ENCODE data around the gene PYGM. TPM values are rescaled to one million over a fixed set of nuclear protein-coding genes. Genes with fewer than 3 reads are reported as not detected.

PYGM gene
- total and polyA plus RNA-seq, 2 of the 8 experiments (the other 6 are each of a cell fraction or from before 2014, with no cell fraction given): 9.6 to 10.0 TPM

- Histone ChIP-seq H2AK5ac (ENCODE audit: low read depth, low read length) (no peak overlapping the region), H3K14ac (ENCODE audit: insufficient read length) (no peak overlapping the region), H2AFZ (ENCODE audit: low read length) (no peak overlapping the region), H3K4ac (replicated peaks; ENCODE audit: insufficient read length, low read depth, low read length) (no peak overlapping the region), H3K36me3 (ENCODE audit: control insufficient read depth in 2 of 4, insufficient read depth in 4 of 4, low read length in 3 of 4) (0 out of 8 replicates have a peak, but pooled peaks cover 0 to 4% (median 0%) of the 10 kb centered on the region in 4 experiments), H3K9me3 (ENCODE audit: insufficient read depth in 2 of 2, low read depth in 1 of 2, low read length in 1 of 2) (no peaks in the 10 kb centered on the region), H3K27ac (ENCODE audit: low read depth, low read length) (no peak overlapping the region), H3K18ac (ENCODE audit: extremely low read depth, low read length) (no peak overlapping the region), H3K9ac (replicated peaks in 1 of 4; ENCODE audit: extremely low read depth in 1 of 4, low read depth in 3 of 4, low read length in 3 of 4) (no peak overlapping the region), H4K8ac (ENCODE audit: extremely low read depth, insufficient read depth, low read length) (no peak overlapping the region), H3K4me2 (ENCODE audit: insufficient read depth in 1 of 2, low read depth in 2 of 2, low read length in 2 of 2) (no peak overlapping the region; a peak in 1 of 4 replicates), H2BK120ac (replicated peaks; ENCODE audit: low read depth, low read length) (no peak overlapping the region), H4K20me1 (replicated peaks in 1 of 2; ENCODE audit: control insufficient read depth in 1 of 2, insufficient read depth in 2 of 2, low read length in 2 of 2) (no peaks in the 10 kb centered on the region), H2BK15ac (ENCODE audit: low read length) (no peak overlapping the region), H3K23me2 (ENCODE audit: low read depth, low read length) (no peaks in the 10 kb centered on the region; the same call in 1 of the 2 replicates), H3K79me1 (ENCODE audit: low read depth, low read length) (no peaks in the 10 kb centered on the region), H2BK20ac (ENCODE audit: low read length) (no peak overlapping the region), H3K4me1 (replicated peaks in 1 of 4; ENCODE audit: control insufficient read depth in 3 of 4, insufficient read depth in 4 of 4, low read length in 3 of 4) (peaks cover 0 to 15% (median 5%) of the 10 kb centered on the region in 4 experiments; a peak in 6 of 7 replicates), H4K91ac (replicated peaks; ENCODE audit: insufficient read length, low read length) (no peak overlapping the region), H3K56ac (replicated peaks; ENCODE audit: insufficient read length, low read depth, low read length) (no peak overlapping the region), H3K23ac (ENCODE audit: insufficient read length) (no peak overlapping the region), H2BK5ac (ENCODE audit: low read depth, low read length) (no peak overlapping the region), H3K4me3 (ENCODE audit: extremely low read depth in 1 of 4, insufficient read depth in 2 of 4, low read depth in 3 of 4, low read length in 4 of 4) (no peak overlapping the region), H3K27me3 (replicated peaks in 1 of 4; ENCODE audit: control insufficient read depth in 3 of 4, extremely low read depth in 1 of 4, insufficient read depth in 3 of 4, low read length in 3 of 4) (no peaks in the 10 kb centered on the region; a peak in 2 of 7 replicates), H4K5ac (ENCODE audit: insufficient read length, low read depth, low read length) (no peak overlapping the region), H3K79me2 (ENCODE audit: control insufficient read depth in 1 of 2, insufficient read depth in 2 of 2, low read length in 2 of 2) (no peaks in the 10 kb centered on the region), H2BK12ac (ENCODE audit: low read depth, low read length) (no peak overlapping the region)
- DNase-seq (ENCODE audit: low read depth in 1 of 2, low spot score in 2 of 2) (no peak), FAIRE-seq (no peak)
- POLR2A ChIA-PET (ENCODE audit: partially characterized antibody): interaction anchor here (42.9 kb wide), 1 partner anchor 34 kb away, joined by 1087 read pairs; the partner anchor contains the start of genes PYGM and SF1
- CTCF ChIA-PET (ENCODE audit: partially characterized antibody): interaction anchor here (0.7 to 1.9 kb wide), 3 partner anchors 12 to 82 kb away, joined by 3 to 7 read pairs (median 3); partner anchors contain the start of gene RASGRP2
- 81% methylated on average over 3 of the region's 3 CpGs; no CpG with 5 or more reads in 1 of the 2 experiments for WGBS, 2 experiments (ENCODE audit: extremely low coverage in 1 of 2, insufficient coverage in 1 of 2, insufficient read length in 1 of 2, insufficient replicate concordance in 2 of 2, low coverage in 1 of 2, low lambda C conversion rate in 2 of 2, missing lambda C conversion rate in 1 of 2)
- TF ChIP-seq MAX (IDR thresholded peaks at IDR 0.05): no peak
- TF ChIP-seq CBX8 (IDR thresholded peaks at IDR 0.05; ENCODE audit: borderline replicate concordance, low read depth, low read length): no peak
- no peak for TF ChIP-seq BCL11A (IDR thresholded peaks at IDR 0.05; ENCODE audit: low read depth in 2 of 2, low read length in 2 of 2)
Measured at GRCh38 chr11:64731601-64732000, 28.2 kb downstream of the PYGM start.
